ENCODE data around the gene PCYOX1L. TPM values are rescaled to one million over a fixed set of nuclear protein-coding genes. Genes with fewer than 3 reads are reported as not detected.

The PCYOX1L gene
- total RNA-seq, 1 experiment from 2014 or later, result 15.3 TPM

- H4K8ac ChIP-seq (replicated peaks; ENCODE audit: insufficient read length, low read depth, low read length), result no peak overlapping the region
Observed at GRCh38 chr5:149366169-149366729, 8.4 kb downstream of the PCYOX1L start.

More at GRCh38 chr5:149366169-149366729, 8.4 kb downstream of the PCYOX1L start:
- Histone ChIP-seq H2AK5ac (ENCODE audit: insufficient read length, low read length) (no peak overlapping the region), H2BK120ac (ENCODE audit: low read depth, low read length, poor library complexity, severe bottlenecking) (no peak overlapping the region), H3K9ac (ENCODE audit: extremely low read depth, insufficient read length, low read length) (no peak overlapping the region), H3K18ac (ENCODE audit: insufficient read length, low read depth, low read length) (no peak overlapping the region), H3K56ac (ENCODE audit: insufficient read length, low read depth, low read length) (no peak overlapping the region), H4K91ac (ENCODE audit: insufficient read length, low read depth, low read length) (no peak overlapping the region), H3K23ac (ENCODE audit: insufficient read length, low read depth, low read length) (no peak overlapping the region), H2AFZ (ENCODE audit: low read length) (no peak overlapping the region), H4K20me1 (ENCODE audit: control insufficient read depth, insufficient read depth, insufficient read length) (no peaks in the 10 kb centered on the region), H3K79me1 (ENCODE audit: insufficient read depth, low read depth, low read length, poor library complexity, severe bottlenecking) (no peaks in the 10 kb centered on the region), H2BK15ac (ENCODE audit: low read depth, low read length) (no peak overlapping the region), H3K23me2 (ENCODE audit: insufficient read length, low read depth, low read length, poor library complexity, severe bottlenecking) (no peaks in the 10 kb centered on the region), H4K5ac (ENCODE audit: insufficient read length, low read depth, low read length) (no peak overlapping the region), H3K4me1 (ENCODE audit: insufficient read depth, low read length) (no peaks in the 10 kb centered on the region), H3K14ac (ENCODE audit: insufficient read depth, low read length) (no peak overlapping the region), H3K4ac (ENCODE audit: low read depth, low read length) (no peak overlapping the region), H2BK5ac (ENCODE audit: insufficient read length, low read length) (no peak overlapping the region), H3K79me2 (ENCODE audit: insufficient read depth, low read length) (no peaks in the 10 kb centered on the region), H3K27ac (ENCODE audit: insufficient read length, low read depth, low read length) (no peak overlapping the region), H3K27me3 (ENCODE audit: insufficient read depth, low read length) (no peaks in the 10 kb centered on the region), H3K9me3 (ENCODE audit: control insufficient read depth, low read depth, low read length) (no peaks in the 10 kb centered on the region), H2BK12ac (ENCODE audit: insufficient read length, low read depth, low read length) (no peak overlapping the region), H3K4me2 (ENCODE audit: insufficient read depth, insufficient read length, low read length) (no peak overlapping the region), H3T11ph (ENCODE audit: low read length) (no peak overlapping the region), H2BK20ac (ENCODE audit: low read depth, low read length, poor library complexity, severe bottlenecking) (no peak overlapping the region)
- no peaks in the 10 kb centered on the region for H3K9me3 Mint-ChIP-seq
- no peak for DNase-seq
- TF ChIP-seq CTCF (conservative IDR thresholded peaks at IDR 0.05), result no peak
- WGBS (ENCODE audit: extremely low coverage, insufficient read length, low lambda C conversion rate), result no CpG with 5 or more reads among the region's 1 CpG
- H3K36me3 Mint-ChIP-seq (ENCODE audit: insufficient read depth in 1 of 3, low read depth in 3 of 3), result peaks cover 0 to 25% (median 3%) of the 10 kb centered on the region in 3 experiments; a peak in 5 of 7 replicates
- no peak overlapping the region for H3K4me3 Mint-ChIP-seq
- H3K27me3 Mint-ChIP-seq (ENCODE audit: low read depth), result no peaks in the 10 kb centered on the region
- H3K4me1 Mint-ChIP-seq, result peaks cover 10 to 14% of the 10 kb centered on the region in 2 experiments
- H3K27ac Mint-ChIP-seq, result no peak overlapping the region

Measured in H9 (cell line).